GM19395 (cell line): ENCODE data around the gene BRAF.
"Not testable (repeated sequence)": the region's sequence is repeated elsewhere in the genome, so short reads cannot be mapped to it uniquely, and the experiment has no call there.

Experiments
- ATAC-seq: cut with Tn5 transposase; IDR thresholded peaks from one replicate; pipeline ENCODE4 v1.9.1; 2021; ENCODE audit warnings: mild to moderate bottlenecking, moderate library complexity; ENCODE audit not compliant: unreplicated experiment

BRAF gene

GRCh38 chr7:140920745-140921144 is 4.0 kb downstream of the BRAF start:
- ATAC-seq, result no peak

- no peak for ATAC-seq
Measured at GRCh38 chr7:140918236-140918635, 6.5 kb downstream of the BRAF start.

GRCh38 chr7:140917258-140917657 is 7.5 kb downstream of the BRAF start:
- no peak for ATAC-seq

GRCh38 chr7:140915935-140916555 is 8.7 kb downstream of the BRAF start:
- no peak for ATAC-seq

- no peak for ATAC-seq
Measured at GRCh38 chr7:140914083-140914482, 10.6 kb downstream of the BRAF start.

- ATAC-seq, result not testable (repeated sequence)
Measured at GRCh38 chr7:140913596-140913928, 11.2 kb downstream of the BRAF start.

GRCh38 chr7:140911746-140912145 is 13.0 kb downstream of the BRAF start:
- ATAC-seq, result no peak

GRCh38 chr7:140909476-140910161 is 15.1 kb downstream of the BRAF start:
- ATAC-seq, result no peak

GRCh38 chr7:140908361-140908760 is 16.4 kb downstream of the BRAF start:
- no peak for ATAC-seq

- no peak for ATAC-seq
Measured at GRCh38 chr7:140903741-140904480, 20.8 kb downstream of the BRAF start.

- peak; percentile 90 for ATAC-seq
Measured at GRCh38 chr7:140902303-140902953, 22.3 kb downstream of the BRAF start.

GRCh38 chr7:140901941-140902302 is 22.8 kb downstream of the BRAF start:
- no peak for ATAC-seq

- ATAC-seq, result no peak
Measured at GRCh38 chr7:140899883-140900282, 24.8 kb downstream of the BRAF start.

- no peak for ATAC-seq
Measured at GRCh38 chr7:140898786-140899536, 25.8 kb downstream of the BRAF start.

GRCh38 chr7:140896996-140897395 is 27.7 kb downstream of the BRAF start:
- no peak for ATAC-seq

GRCh38 chr7:140889645-140890044 is 35.1 kb downstream of the BRAF start:
- ATAC-seq, result no peak

- ATAC-seq, result no peak
Measured at GRCh38 chr7:140889150-140889549, 35.6 kb downstream of the BRAF start.

GRCh38 chr7:140888087-140888486 is 36.6 kb downstream of the BRAF start:
- no peak for ATAC-seq

GRCh38 chr7:140885735-140886334 is 38.9 kb downstream of the BRAF start:
- no peak for ATAC-seq

- no peak for ATAC-seq
Measured at GRCh38 chr7:140883378-140883777, 41.4 kb downstream of the BRAF start.

- not testable (repeated sequence) for ATAC-seq
Measured at GRCh38 chr7:140882834-140883233, 41.9 kb downstream of the BRAF start.
